COLO829 (cell line): ENCODE measurements around the gene ENTPD5.

Experiments
- DNase-seq: peaks from one replicate; pipeline ENCODE4 v3.0.0; 2012; ENCODE audit warnings: low spot score

The ENTPD5 gene, protein sequence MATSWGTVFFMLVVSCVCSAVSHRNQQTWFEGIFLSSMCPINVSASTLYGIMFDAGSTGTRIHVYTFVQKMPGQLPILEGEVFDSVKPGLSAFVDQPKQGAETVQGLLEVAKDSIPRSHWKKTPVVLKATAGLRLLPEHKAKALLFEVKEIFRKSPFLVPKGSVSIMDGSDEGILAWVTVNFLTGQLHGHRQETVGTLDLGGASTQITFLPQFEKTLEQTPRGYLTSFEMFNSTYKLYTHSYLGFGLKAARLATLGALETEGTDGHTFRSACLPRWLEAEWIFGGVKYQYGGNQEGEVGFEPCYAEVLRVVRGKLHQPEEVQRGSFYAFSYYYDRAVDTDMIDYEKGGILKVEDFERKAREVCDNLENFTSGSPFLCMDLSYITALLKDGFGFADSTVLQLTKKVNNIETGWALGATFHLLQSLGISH

GRCh38 chr14:74018586-74019407 is at the start of gene ENTPD5, which contains the start of gene BBOF1:
TSS of gene ENTPD5 (minus strand) at chr14:74019288. CDS start at chr14:73988102, 31,186 bp downstream.
TSS of gene BBOF1 (plus strand) at chr14:74019349. CDS start at chr14:74019479, 130 bp downstream.
- peak; percentile 95 for DNase-seq

DNA sequence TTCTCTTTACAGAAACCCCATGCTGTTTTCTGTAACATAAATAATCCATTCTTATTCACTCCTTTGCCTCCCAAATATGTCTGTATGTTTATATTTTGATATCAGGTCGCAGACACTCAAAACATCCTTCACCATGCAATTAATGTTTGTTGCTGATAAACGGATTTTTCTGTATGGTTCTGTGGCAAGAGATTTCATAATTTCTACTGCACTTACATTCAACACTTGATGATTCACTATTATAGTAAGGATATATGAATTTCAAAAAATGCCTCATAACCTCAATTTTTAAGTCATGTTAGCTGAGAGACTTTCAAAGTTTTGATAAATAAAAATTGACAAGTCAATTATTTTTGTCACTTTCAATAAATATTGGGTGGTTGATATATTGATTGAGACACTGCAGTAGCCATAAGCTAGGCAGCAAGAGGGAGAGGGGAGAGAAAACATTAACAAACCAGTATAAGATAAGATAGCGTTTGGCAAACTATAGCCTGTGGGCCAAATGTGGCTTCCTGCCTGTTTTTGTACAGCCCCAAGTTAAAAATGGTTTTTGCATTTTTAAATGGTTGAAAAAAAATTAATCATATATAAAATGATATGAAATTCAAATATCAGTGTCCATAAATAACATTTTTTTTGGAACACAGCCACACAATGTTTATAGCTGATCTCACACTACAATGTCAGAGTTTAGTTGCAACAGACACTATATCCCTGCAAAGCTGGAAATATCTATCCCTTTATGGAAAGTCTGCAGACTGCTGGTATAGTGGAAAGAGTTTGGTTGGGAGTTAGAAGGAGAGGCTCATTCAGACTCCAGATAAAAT is 46.9 kb upstream of the ENTPD5 start:
- DNase-seq, result no peak

- DNase-seq, result no peak
Observed at GRCh38 chr14:74064883-74065282, 45.8 kb upstream of the ENTPD5 start.

DNA sequence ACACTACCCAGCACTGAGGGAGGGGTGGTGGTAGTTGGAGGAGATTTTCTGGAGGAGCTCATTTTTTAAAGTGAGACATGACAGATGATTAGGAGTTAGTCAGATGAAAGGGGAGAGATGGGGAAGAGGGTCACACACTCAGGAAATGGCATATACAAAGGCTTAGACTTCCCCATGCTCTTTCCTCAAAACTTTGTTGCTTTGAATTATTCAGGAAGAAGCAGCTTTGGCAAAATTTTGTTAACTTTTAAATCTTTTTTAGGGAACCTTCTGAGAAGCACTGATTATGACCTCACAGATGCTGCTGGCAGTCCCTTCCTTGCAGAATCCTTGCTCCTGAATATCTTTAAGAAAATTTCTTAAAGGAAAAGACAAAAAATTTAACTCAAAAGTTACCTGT is 45.3 kb upstream of the ENTPD5 start:
- no peak for DNase-seq

GRCh38 chr14:74062809-74063150 is 43.7 kb upstream of the ENTPD5 start:
- no peak for DNase-seq

DNA sequence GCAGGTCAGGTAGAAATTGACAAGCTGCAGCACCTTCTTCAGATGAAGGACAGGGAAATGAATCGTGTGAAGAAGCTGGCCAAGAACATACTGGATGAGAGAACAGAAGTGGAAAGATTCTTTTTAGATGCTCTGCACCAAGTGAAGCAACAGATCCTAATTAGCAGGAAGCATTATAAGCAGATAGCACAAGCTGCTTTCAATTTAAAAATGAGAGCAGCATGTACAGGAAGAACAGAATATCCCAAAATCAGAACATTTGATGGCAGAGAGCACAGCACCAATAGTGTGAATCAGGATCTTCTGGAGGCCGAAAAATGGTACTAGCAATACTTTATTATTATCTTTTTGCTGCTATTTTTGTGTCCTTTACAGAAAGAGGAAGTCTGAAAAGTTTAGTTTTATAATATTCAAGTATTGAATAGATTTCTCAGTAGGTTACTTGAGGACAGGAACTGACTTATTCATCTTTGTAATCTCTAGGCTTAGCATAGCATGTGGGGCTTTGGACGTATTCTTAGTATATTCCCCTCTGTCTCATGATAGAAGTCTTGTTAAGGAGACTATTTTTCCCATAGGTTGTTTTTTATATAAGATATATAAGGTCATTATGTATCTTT is 30.9 kb upstream of the ENTPD5 start:
- DNase-seq, result no peak

DNA sequence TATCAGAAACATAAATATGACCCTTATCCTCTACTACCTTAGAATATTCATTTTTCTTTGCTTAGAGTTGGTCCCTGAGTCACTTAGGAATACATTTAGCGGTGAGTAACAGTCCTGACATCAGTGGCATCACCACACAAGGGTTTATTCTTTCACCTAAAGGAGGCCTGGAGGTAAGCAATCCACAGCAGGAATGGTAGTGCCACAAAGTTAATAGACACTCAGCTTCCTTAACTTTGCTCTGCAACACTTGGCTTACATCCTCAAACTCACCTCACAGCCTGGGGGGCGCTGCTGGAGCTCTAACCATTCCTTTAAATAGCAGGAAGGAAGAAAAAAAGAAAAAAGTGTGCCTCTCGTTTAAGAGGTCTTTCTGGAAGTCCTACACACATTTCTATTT is 29.2 kb upstream of the ENTPD5 start:
- no peak for DNase-seq

DNA sequence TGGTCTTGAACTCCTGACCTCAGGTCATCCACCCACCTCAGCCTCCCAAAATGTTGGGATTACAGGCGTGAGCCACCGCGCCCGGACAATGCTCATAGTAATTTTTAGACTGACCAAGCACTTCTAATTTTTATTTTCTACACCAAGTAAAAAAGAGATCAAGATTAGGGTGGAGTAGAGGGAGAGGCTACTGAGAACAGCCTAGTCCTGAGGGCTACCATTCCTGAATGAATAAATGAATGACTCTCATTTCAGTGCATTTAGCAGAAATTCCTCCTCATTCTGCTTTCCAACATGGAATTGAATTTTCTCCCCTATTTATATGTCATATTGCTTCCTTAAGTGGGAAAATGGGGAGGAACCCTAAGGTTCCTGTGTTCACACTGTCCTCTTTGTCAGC is 26.4 kb upstream of the ENTPD5 start:
- DNase-seq, result peak; percentile 9

DNA sequence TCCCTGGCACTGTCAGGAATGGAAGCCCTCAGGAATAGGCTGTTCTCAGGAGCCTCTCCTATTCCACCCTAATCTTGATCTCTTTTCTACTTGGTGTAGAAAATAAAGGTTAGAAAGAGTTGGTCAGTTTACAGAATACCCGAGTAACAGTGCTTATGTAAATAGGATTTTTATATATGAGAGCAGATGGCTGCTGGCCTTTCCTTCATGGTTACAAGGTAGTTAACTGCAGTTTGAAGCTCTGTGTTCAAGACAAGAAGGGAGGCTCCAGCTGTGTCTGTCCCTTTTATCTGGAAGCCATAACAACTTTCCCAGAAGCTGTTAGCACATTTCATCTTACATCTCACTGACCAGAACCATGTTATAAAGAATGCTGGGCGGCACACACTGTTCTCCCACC is 23.2 kb upstream of the ENTPD5 start:
- no peak for DNase-seq

DNA sequence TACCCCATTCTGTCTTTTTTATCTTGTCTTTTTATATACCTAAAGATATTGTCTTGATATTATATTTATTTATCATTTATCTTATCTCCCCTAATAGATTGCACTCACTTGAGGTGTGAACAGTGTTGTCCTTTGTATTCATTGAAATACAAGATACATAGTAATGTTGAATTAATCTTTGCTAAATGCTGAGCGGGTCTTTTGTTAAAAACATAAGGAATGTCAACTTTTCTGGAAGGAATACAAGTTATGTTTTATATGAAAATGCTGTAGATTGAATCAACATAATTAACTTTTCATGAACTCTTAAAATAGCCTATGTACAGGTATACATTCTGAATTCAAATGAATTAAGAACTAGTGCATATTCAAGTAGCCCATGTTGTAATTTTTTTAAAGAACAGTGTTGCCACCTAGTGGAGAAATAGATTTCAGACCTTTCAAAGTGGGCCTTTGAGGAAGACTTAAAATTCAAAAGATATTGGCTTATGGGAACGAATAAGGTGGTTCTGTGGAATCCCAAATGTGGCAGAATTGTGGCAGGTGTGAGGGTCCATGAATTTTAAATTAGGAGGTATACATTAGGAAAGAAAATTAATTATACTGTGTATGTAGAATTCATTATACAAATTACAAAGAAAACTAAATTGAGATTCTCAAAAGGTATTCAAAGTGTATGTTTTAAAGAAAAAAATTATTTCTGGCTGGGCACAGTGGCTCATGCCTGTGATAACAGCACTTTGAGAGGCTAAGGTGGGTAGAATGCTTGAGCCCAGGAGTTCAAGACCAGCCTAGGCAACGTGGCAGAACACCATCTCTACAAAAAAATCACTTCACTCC is 19.2 kb upstream of the ENTPD5 start:
- peak; percentile 63 for DNase-seq

GRCh38 chr14:74035556-74035955 is 16.5 kb upstream of the ENTPD5 start:
- DNase-seq, result no peak

DNA sequence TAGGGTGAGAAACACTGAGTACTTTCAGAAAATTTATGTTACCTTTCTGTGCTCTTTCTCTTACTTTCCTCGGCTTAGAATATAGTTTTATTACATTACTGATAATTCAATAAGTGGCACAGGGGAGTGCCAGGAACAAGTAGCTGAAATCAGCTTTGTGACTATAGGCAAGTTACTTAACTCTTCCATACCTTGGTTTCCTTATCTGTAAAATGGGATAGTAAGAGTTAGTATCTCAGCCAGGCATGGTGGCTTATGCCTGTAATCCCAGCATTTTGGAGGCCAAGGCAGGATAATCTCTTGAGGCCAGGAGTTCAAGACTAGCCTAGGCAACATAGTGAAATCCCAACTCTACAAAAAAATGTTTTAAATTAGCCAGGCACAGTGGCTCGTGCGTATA is 15.5 kb upstream of the ENTPD5 start:
- DNase-seq, result no peak

- DNase-seq, result no peak
Observed at GRCh38 chr14:74029136-74029535, 10.0 kb upstream of the ENTPD5 start.

DNA sequence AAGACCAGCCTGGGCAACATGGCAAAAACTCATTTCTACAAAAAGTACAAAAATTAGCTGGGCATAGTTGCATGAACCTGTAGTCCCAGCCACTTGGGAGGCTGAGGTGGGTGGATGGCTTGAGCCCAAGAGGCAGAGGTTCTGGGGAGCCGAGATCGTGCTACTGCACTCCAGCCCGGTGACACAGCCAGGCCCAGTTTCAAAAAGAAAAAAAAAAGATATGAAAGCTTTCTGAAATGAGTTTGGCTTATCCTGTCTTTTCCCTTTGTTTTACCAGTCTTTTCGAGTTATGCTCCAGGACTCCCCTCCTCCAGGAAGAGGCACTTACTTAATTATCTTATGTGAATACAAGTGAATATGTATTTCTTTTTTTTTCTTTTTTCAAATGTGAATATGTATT is 3.3 kb upstream of the ENTPD5 start:
- DNase-seq, result no peak

DNA sequence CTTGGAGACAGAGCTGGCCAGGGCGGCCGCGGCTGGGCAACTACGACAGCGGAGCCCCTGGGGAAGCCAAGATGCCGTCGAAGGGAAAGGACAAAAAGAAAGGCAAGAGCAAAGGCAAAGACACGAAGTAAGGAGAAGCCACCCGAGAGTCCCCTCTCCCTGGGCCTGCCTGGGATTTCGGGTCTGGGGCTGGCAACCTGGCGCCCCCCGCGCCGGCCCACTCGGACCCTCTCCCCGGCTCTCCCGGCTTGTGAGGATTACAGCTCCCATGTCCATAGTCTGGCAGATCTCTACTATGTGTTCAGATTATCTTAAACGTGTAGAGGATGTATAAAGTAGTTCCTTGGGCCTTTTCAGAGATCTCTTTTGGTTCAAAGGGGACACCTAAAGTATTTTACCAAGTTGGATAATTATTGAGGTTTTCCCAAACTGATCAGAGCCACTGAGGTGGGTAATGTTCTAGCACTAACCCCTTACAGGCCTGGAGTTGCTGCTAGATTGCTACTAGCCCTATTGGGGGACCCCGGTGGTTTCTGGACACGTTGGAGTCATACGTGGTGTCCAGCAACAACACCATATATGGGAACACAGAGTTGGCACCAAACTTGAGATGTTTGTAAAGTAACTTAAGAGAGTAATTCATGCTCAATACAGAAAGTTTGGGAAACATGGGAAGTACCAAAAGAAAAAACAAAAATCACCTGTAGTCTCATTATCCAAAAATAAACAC is 485 bp upstream of the ENTPD5 start:
- DNase-seq, result peak; percentile 16

DNA sequence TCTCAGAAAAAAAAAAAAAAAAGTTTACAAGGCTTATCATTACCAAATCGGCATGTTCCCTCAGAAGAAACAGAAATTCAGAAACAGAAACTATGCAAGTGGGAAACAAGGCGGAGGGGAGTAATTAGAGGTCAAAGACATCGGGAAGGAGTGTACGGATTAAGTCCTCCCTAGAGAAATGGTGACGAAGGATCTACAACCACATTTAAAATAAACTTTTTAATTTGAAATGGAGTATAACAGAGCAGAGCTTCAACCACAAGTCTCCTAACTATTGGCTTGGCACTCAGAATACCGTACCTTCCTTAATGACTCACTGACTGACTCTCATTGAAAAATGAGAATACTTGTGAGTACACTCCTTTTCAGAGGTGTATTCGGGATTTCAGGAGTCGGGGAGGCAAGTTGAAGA is 908 bp downstream of the ENTPD5 start:
- DNase-seq, result peak; percentile 34

DNA sequence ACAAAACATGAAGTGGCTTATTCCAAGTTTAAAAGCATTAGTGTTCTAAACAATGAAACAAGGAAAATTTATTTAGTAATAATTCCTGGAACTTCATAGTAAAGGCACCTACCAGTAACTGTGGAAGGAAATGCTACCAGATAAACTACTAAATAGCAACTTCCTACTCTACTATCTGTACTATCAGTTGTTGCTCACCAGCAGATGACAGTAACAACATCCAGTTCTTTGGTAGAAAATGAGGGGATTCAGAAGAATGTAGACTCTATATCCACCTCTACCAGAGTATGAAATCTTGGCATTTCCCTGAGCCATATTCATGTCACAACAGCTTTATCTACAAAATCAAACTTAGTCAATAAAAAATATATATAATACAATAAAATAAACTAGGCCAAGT is 3.1 kb downstream of the ENTPD5 start:
- DNase-seq, result no peak

DNA sequence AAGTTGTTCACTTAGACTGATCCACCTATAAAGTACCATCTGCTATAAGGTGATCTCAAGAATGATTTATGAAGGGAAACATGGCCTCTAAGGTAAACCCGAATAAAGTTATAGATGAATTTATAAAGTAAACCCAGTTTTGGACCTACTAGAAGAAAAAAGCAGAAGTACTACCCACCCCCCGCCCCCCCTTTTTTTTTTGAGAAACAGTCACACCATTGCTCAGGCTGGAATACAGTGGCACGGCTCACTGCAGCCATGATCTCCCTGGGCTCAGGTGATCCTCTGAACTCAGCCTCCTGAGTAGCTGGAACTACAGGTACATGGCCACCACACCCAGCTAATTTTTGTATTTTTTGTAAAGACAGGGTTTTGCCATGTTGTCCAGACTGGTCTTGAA is 3.9 kb downstream of the ENTPD5 start:
- no peak for DNase-seq

- DNase-seq, result no peak
Observed at GRCh38 chr14:74014299-74014698, 4.8 kb downstream of the ENTPD5 start.

GRCh38 chr14:74008843-74009499 is 10.1 kb downstream of the ENTPD5 start:
- no peak for DNase-seq
